Stimulated activated CD8-positive, alpha-beta memory T cell treated with anti-CD3 and anti-CD28 coated beads, Interleukin-2, amount 100 ng/mL, for 48 hours (primary cell): ENCODE data around the gene TMEM244.
"Not testable (repeated sequence)": the region's sequence is repeated elsewhere in the genome, so short reads cannot be mapped to it uniquely, and the experiment has no call there.

Experiments used
- DNase-seq, 2 donors: peaks; one replicate each; pipeline ENCODE4 v3.0.0-alpha.2; 2020; ENCODE audit warnings: low read depth in 2 of 2

The TMEM244 gene

DNA sequence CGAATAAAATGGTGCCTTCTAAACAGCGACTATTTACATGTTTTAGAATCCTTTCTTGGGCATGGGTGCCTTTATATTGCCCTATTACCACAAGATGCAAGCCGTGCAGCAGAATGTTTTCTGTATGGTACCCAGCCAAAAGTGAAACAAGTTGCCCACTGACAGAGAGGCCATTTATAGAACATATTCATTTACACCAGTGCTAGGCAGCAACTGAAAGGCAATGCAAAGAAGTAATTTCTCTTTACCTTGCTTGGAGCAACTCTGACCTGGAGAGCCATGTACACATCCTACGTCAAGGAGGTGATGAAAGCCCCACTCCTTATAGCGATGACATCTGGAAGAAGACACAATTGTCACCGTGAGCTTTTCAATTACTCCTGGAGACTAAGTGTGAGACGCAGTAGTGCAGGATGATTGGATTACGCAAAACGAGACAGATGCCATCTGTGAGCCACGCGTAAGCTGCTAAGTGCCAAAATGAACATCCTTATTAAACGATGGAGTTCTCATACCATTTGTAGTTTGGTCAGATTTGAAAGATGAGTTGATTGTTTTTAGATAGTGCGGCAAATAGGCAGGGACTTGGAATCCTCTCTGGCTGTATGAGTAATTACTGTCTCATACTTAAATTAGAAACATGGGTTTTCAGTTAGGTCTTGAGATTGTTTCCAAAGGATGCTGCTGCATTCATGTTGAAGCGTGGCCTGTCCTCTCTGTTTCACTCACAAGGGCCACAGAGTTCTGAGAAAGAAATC, at the start of gene TMEM244:
Gene TMEM244 (minus strand): TSS at position 408 of the 758 bp plus-strand sequence. CDS start 127 bp downstream, at position 281.
- DNase-seq = no peak

DNA sequence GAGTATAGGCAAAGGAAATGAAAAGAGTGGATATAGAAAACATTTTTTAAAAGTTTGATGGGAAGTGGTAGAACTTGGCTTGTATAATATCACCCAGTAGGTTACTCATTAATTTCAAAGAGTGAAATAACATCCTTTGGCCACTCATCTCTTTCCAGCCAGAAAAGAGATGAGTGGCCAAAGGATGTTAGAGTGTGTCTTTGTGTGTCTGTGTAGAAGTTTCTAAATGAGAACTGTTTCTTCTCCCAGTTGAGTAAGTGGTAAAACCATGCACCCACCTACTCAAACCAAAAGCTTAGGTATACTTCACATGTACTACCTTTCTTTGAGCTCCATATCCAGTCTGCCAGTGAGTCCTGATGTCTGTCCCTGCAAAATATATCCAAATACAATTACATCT, 47.7 kb upstream of the TMEM244 start:
- DNase-seq = no peak

DNA sequence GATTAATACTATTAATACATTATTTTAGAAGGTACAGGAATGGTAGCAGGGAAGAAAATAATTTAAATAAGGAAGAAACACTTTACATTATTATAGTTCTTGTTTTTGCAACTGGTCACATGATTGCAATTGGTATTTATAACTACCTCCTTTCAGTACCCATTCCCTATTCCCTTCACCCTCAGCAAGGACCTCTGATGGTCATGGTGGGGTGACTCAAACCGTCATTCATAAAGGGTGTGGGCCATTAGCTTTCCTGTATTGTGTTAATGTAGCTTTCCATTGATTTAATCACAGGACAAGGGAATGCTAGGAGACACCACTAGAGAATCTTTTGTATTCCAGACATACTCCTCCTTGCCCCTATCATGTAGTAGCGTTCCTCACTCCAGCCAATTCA, 47.2 kb upstream of the TMEM244 start:
- DNase-seq = no peak

- DNase-seq = no peak
These were observed 45.5 kb upstream of the TMEM244 start for GRCh38 chr6:129906515-129907077.

DNA sequence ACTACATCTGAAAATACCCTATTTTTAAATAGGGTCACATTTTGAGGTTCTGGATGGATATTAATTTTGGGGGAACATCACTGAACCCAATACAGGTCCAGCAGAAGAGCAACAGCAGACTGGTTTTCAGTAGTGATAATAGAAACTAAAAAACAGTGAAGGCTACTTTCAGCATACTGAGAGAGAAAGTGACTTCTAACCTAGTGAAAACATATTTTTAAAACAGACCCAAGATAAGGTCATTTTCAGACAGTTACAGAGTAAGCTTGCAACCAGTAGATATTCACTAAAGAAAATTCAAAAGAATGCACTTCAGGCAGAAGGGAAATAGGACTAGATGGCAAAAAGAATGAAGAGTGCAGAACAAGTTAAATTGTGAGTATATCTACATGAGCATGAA, 42.0 kb upstream of the TMEM244 start:
- DNase-seq = no peak

DNA sequence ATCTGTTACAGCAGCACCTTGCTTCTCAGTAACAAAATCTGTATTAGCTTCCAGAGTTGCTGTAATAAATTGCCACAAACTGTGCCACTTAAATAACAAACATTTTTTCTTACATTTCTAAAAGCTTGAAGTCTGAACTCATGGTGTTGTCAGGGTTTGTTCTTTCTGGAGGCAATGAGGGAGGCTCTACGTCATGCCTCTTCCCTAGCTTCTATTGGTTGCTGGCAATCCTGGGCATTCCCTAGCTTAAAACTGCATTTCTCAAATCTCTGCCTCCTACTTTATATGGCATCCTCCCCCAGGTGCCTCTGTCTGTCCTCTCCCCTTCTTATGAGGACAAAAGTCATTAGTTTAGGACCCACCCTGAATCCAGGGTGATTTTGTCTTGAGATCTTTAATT, 41.6 kb upstream of the TMEM244 start:
- no peak for DNase-seq

- no peak for DNase-seq
These were observed 40.8 kb upstream of the TMEM244 start for GRCh38 chr6:129901910-129902309.

- DNase-seq = no peak
These were observed 34.6 kb upstream of the TMEM244 start for GRCh38 chr6:129895692-129896091.

GRCh38 chr6:129894921-129895320, 33.8 kb upstream of the TMEM244 start:
- no peak for DNase-seq

GRCh38 chr6:129893640-129894039, 32.5 kb upstream of the TMEM244 start:
- no peak for DNase-seq

GRCh38 chr6:129890701-129891100, 29.6 kb upstream of the TMEM244 start:
- DNase-seq = no peak

GRCh38 chr6:129890164-129890563, 29.0 kb upstream of the TMEM244 start:
- no peak for DNase-seq

DNA sequence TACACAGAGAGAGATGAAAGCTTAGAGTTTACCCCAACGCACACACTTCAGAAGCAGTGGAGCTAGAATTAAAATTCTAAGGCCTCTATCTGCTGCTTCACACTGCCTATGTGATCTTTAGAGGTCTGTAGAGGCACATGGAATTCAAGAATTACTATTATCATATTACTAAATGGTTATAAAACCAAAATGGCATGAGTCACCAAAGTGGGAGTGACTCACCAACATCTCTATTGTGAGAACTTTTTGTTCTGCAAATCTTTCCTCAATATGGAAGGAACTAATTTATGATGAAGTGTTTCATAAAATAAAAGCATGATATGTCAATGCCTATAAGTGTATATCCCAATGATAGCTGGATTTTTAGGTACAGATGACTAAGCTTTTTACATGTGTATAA, 28.5 kb upstream of the TMEM244 start:
- DNase-seq = no peak

DNA sequence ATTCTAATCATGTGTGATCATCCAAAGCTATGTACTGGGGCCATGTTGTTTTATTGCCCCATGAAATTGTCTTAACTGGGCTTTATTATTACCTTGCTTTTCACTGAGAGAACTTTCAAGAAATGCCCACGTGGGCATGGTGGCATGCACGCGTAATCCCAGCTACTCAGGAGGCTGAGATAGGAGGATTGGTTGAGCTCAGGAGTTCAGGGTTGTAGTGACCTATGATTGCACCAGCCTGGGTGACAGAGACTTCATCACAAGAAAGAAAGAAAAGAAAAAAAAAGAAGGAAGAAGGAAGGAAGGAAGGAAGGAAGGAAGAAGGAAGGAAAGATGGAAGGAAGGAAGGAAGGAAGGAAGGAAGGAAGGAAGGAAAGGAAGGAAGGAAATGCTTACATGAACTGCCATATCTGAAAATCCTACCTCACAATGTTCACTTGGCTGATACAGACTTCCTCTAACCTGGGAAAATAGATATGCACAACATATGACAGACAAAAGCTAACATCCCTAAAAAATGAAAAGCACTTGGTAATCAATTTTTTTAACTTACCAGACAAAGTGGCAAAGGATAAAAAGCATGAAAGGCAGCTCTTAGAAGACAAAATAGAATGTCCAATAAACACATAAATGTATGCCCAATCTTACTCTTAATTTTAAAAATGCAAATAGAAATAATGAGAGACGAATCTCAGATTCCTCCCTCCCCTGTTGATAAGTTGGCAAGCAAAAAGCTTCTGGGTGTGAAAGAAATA, 25.5 kb upstream of the TMEM244 start:
- no peak for DNase-seq

GRCh38 chr6:129884211-129884610, 23.1 kb upstream of the TMEM244 start:
- DNase-seq = no peak

DNA sequence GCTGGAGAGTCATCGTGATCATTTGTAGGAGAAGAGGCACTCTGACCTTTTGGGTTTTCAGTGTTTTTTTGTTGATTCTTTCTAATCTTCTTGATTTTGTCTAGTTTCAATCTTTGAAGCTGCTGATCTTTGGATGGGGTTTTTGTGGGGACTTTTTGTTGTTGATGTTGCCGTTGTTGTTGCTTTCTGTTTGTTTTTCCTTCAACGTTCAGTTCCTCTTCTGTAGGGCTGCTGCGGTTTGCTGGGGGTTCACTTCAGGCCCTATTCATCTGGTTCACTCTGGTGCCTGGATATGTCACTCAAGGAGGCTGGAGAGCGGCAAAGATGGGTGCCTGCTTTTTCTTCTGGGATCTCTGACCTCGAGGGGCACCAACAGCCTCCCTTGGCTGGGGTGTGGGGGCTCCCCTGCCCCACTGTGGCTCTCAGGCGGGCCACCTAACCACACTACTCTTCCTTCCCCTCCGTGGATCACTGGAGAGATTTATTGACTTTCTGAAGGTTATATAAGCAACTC, 21.5 kb upstream of the TMEM244 start:
- DNase-seq = no peak

- not testable (repeated sequence) for DNase-seq
These were observed 16.8 kb upstream of the TMEM244 start for GRCh38 chr6:129877894-129878293.

DNA sequence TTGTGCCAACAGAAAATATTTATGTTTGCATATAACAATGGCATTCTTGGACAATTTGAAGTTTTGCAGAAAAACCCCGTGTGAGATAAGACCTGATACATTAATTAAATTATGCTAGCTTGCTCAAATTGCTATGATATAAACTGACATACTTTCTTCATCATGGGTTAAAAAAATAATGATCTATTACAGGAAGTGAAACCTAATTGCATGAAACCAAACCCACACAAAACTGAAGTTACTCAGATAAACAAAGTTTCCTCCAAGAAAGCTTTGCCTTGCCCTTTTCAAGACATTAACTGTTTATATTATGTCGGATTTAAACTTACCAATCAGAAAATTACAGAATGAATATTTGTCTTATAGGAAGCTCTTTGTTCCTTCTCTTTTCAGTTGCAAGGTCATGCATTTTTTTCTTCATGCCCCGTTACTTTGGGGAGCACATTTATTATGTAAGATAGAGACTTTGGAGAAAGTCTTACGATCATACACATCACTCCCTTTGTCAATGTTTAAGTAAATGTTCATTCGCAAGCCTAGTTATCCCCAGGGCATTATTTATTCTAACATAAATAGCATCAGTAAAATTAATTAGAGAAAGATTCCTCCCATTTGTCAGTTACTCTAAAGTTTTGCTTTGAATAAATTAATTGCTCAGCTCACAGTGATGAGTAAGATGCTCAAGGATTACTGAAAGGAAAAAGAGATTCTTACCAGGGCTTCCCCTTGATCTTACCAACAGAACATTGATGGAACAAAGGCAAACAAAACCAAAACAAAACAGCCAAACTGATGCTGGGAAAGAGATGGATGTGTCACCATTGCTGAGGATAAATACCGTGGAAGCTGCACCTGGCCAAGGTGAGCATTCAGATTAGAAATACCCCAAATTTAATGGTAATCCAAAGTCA, 14.8 kb upstream of the TMEM244 start:
- no peak for DNase-seq

GRCh38 chr6:129874837-129875236, 13.7 kb upstream of the TMEM244 start:
- DNase-seq = no peak

GRCh38 chr6:129872586-129872985, 11.5 kb upstream of the TMEM244 start:
- DNase-seq = no peak

DNA sequence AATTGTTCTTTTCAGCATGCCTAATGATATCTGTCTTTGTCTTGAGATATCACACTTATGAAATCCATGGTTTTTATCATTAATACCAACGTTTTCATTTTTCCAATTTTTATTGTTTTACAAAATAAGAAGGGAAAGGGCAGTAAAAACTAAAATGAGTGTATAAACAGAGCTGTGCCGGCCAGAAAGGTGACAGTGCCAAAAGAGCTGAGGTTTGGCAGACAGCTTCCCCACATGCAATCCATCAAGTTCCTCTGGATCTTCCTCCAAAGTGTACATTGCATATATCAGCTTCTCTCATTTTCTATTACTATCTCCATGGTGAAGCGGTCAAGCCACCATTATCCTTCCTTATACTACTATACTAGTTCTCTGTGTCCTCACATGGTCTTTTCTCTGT, 10.1 kb upstream of the TMEM244 start:
- no peak for DNase-seq

- DNase-seq = no peak
These were observed 6.3 kb upstream of the TMEM244 start for GRCh38 chr6:129867403-129867802.
